K562 (cell line): ENCODE results near the gene ERMARD. TPM values are rescaled to one million over a fixed set of nuclear protein-coding genes. Genes with fewer than 3 reads are reported as not detected.

Source experiments
- ATAC-seq: fragments of 200-7000 bp; cut with Tn5 transposase; 3 replicates; pipeline ENCODE4 v1.9.1; 2020; ENCODE audit warnings: moderate library complexity
- BruUV-seq: library from RNA; stranded (reverse); fragments of 400-500 nt; replicated peaks from 2 replicates; lab custom pipeline; 2021; lab: Mats Ljungman, UMichigan
- CTCF ChIA-PET: fragments of 300-600 bp; formaldehyde crosslinking; extraction: SDS; loops from one replicate; lab custom pipeline; 2021; ENCODE audit warnings: low intra/inter-chr PET ratio; lab: Yijun Ruan, JAX
- POLR2A ChIA-PET: fragments of 300-600, 350-650 bp; sonication (Branson Sonifier 250); formaldehyde crosslinking; extraction: SDS; loops from one replicate; lab custom pipeline; 2021; ENCODE audit warnings: antibody characterized with exemption, inconsistent platforms; lab: Yijun Ruan, JAX
- DNase-seq, 4 experiments: peaks; one replicate each; pipeline versions ENCODE4 v3.0.0 to v3.0.0-alpha.2; 2011 to 2018; ENCODE audit warnings: low spot score in 3 of 4, mixed read lengths in 3 of 4; ENCODE audit errors: extremely low read depth in 1 of 4
- FAIRE-seq: peaks from 2 replicates; lab custom pipeline; 2011; peaks lifted over from hg19 to GRCh38; lab: Jason Lieb, UNC
- H2AFZ ChIP-seq: 2 replicates; pipeline ENCODE4 v1.6.0; 2011; ENCODE audit warnings: low read depth, low read length, control low read depth, inconsistent platforms
- H3K27ac ChIP-seq: fragments of 200-600 bp; 3 replicates; pipeline ENCODE4 v1.8.0; 2011; ENCODE audit warnings: low read depth, mild to moderate bottlenecking, control low read depth, inconsistent platforms, low read length, moderate library complexity, mixed read lengths; ENCODE audit errors: extremely low read depth
- H3K27me3 ChIP-seq, 2 experiments: fragments of 300-600 bp in 1 of 2; 2 replicates in 1 of 2; 3 replicates in 1 of 2; pipeline versions ENCODE4 v1.6.0 to v1.8.0; 2011; ENCODE audit warnings: inconsistent platforms in 2 of 2, low read length in 2 of 2, mild to moderate bottlenecking in 1 of 2, mixed read lengths in 1 of 2, moderate library complexity in 1 of 2; ENCODE audit not compliant: control insufficient read depth in 2 of 2, insufficient read depth in 2 of 2
- H3K36me3 ChIP-seq: fragments of 300-600 bp; 3 replicates; pipeline ENCODE4 v1.8.0; 2011; ENCODE audit warnings: mild to moderate bottlenecking, low read length, inconsistent platforms; ENCODE audit not compliant: control insufficient read depth, insufficient read depth
- H3K4me1 ChIP-seq, 2 experiments: fragments of 200-600 bp in 1 of 2; replicated peaks in 1 of 2; 2 replicates in 1 of 2; 3 replicates in 1 of 2; pipeline versions ENCODE4 v1.5.1 to v1.8.0; 2011; ENCODE audit warnings: inconsistent platforms in 2 of 2, low read length in 2 of 2, mild to moderate bottlenecking in 1 of 2, mixed read lengths in 1 of 2, moderate library complexity in 1 of 2; ENCODE audit not compliant: control insufficient read depth in 2 of 2, insufficient read depth in 2 of 2
- H3K4me2 ChIP-seq: 2 replicates; pipeline ENCODE4 v1.6.1; 2011; ENCODE audit warnings: low read length, control low read depth, inconsistent platforms, mixed read lengths; ENCODE audit not compliant: insufficient read depth
- H3K4me3 ChIP-seq: fragments of 200-600 bp; sonication (generic), shearing (Covaris generic); 2 replicates; pipeline ENCODE4 v1.5.1; 2016; ENCODE audit warnings: control low read depth, inconsistent platforms
- H3K79me2 ChIP-seq: fragments of 200-600 bp; 3 replicates; pipeline ENCODE4 v1.8.0; 2011; ENCODE audit warnings: low read length, inconsistent platforms; ENCODE audit not compliant: control insufficient read depth, insufficient read depth
- H3K9ac ChIP-seq, 2 experiments: 2 replicates each; pipeline versions ENCODE4 v1.6.0 to v1.6.1; 2011; ENCODE audit warnings: low read depth in 2 of 2, low read length in 2 of 2, control low read depth in 1 of 2, inconsistent platforms in 1 of 2, mild to moderate bottlenecking in 1 of 2, mixed read lengths in 1 of 2; ENCODE audit not compliant: insufficient read depth in 1 of 2
- H3K9me1 ChIP-seq: one replicate; pipeline ENCODE4 v1.6.0; 2011; ENCODE audit warnings: inconsistent platforms, mild to moderate bottlenecking, low read length, moderate library complexity; ENCODE audit not compliant: control insufficient read depth, insufficient read depth
- H3K9me3 ChIP-seq: replicated peaks from 2 replicates; pipeline ENCODE4 v1.5.1; 2011; ENCODE audit warnings: low read depth, low read length, inconsistent platforms; ENCODE audit not compliant: control insufficient read depth, insufficient read depth
- H4K20me1 ChIP-seq: replicated peaks from 2 replicates; pipeline ENCODE4 v1.6.1; 2011; ENCODE audit warnings: low read length, inconsistent platforms, mixed read lengths; ENCODE audit not compliant: control insufficient read depth, insufficient read depth
- CC2D1A ChIP-seq: fragments of 450-650 bp; IDR thresholded peaks from 2 replicates; pipeline ENCODE4 v1.6.1; 2017; ENCODE audit warnings: mild to moderate bottlenecking
- ELF2 ChIP-seq: fragments of 250-450 bp; sonication (Bioruptor Pico); IDR thresholded peaks from 2 replicates; pipeline ENCODE4 v1.5.0; 2021; ENCODE audit warnings: mild to moderate bottlenecking
- STAT6 ChIP-seq: sonication (generic); formaldehyde crosslinking; IDR thresholded peaks from 2 replicates; pipeline ENCODE4 v1.8.1; 2023; ENCODE audit warnings: mild to moderate bottlenecking, missing genetic modification reagents
- TSHZ1 ChIP-seq: fragments of 250-450 bp; sonication (Bioruptor Pico); IDR thresholded peaks from 2 replicates; pipeline ENCODE4 v1.4.0; 2020; ENCODE audit warnings: mild to moderate bottlenecking, moderate library complexity
- ZNF398 ChIP-seq: fragments of 250-450 bp; sonication (Bioruptor Pico); IDR thresholded peaks from 2 replicates; pipeline ENCODE4 v1.8.0; 2021; ENCODE audit warnings: moderate library complexity, mild to moderate bottlenecking, inconsistent platforms
- ZSCAN32 ChIP-seq: fragments of 450-650 bp; formaldehyde crosslinking; IDR thresholded peaks from 2 replicates; pipeline ENCODE4 v1.4.0; 2020; ENCODE audit warnings: mild to moderate bottlenecking, moderate library complexity
- WGBS: fragments of 100-300 bp; shearing (Covaris generic); methylation state at CpG from one replicate; pipeline ENCODE4 v1.1.6; 2016; ENCODE audit warnings: low coverage, mixed read lengths; ENCODE audit not compliant: insufficient coverage; ENCODE audit errors: missing lambda C conversion rate; 5-methylcytosine and 5-hydroxymethylcytosine counted together
- in situ Hi-C: fragments of 300-500 bp; cut with MboI; formaldehyde crosslinking; loops from 4 replicates; pipeline ENCODE4 v1.15.0; 2018; ENCODE audit warnings: inconsistent platforms, mixed read lengths
- intact Hi-C: fragments of 100-400 bp; cut with micrococcal nuclease; formaldehyde crosslinking; loops from 2 replicates; pipeline ENCODE4 v1.14.2; 2022
- polyA plus RNA-seq, 8 experiments: library from polyadenylated mRNA; depleted of rRNA in 4 of 8; stranded (reverse) in 5 of 8; unstranded in 3 of 8; fragments of >200 nt; fragmentation: Nextera tagmentation in 2 of 8; fragmentation: Illumina TruSeq in 1 of 8; extraction: Ambion mirVana in 2 of 8; extraction: Trizol in 1 of 8; gene quantifications; 2 replicates each; pipeline versions ENCODE4 v1.2.1 to v1.2.3, GENCODE V29; 2011 to 2014; ENCODE audit warnings: inconsistent platforms in 1 of 8, missing spikeins in 1 of 8
- total RNA-seq, 7 experiments: library from RNA; depleted of rRNA in 6 of 7; stranded (reverse); fragments of >200 nt in 6 of 7; fragmentation: Illumina TruSeq in 2 of 7; extraction: Trizol in 2 of 7; gene quantifications; 2 replicates each; pipeline versions ENCODE4 v1.2.1 to v1.2.3, GENCODE V29; 2011 to 2021; ENCODE audit warnings: low replicate concordance in 1 of 7

Gene ERMARD
- total and polyA plus RNA-seq, 9 of the 15 experiments (the other 6 are each of a cell fraction or from before 2014, with no cell fraction given) = 14.5 to 68.6 (median 27.7) TPM

GRCh38 chr6:169763881-169764280 is 12.5 kb downstream of the ERMARD start:
- H3K79me2 ChIP-seq = no peaks in the 10 kb centered on the region
- TF ChIP-seq ZNF398 (CRISPR knock-in tag) (no peak), TSHZ1 (CRISPR knock-in tag) (no peak), STAT6 (no peak), CC2D1A (no peak), ELF2 (CRISPR knock-in tag) (no peak), ZSCAN32 (CRISPR knock-in tag) (no peak)
- no peaks in the 10 kb centered on the region for H3K27me3 ChIP-seq
- no peak overlapping the region for H3K27ac ChIP-seq
- ATAC-seq (no peak), FAIRE-seq (no peak), DNase-seq (no peak)
- no peaks in the 10 kb centered on the region for H3K4me1 ChIP-seq
- ChIA-PET POLR2A (interaction anchor here (1.0 to 1.4 kb wide), 3 partner anchors 10 to 12 kb away, joined by 3 to 4 read pairs (median 4); no protein-coding TSS in a partner anchor), CTCF (no interaction called here)
- BruUV-seq = no TSS peak
- H3K4me3 ChIP-seq = no peak overlapping the region
- intact Hi-C loops (no loop called here), in situ Hi-C loops (no loop called here)
- 81% methylated on average over 10 of the region's 10 CpGs for WGBS
- no peak overlapping the region for H2AFZ ChIP-seq
- H3K4me2 ChIP-seq = no peak overlapping the region
- H3K9ac ChIP-seq = no peak overlapping the region
- no peaks in the 10 kb centered on the region for H3K9me3 ChIP-seq
- H3K36me3 ChIP-seq = peaks cover 70% of the 10 kb centered on the region
- H3K9me1 ChIP-seq = no peaks in the 10 kb centered on the region
- H4K20me1 ChIP-seq = no peaks in the 10 kb centered on the region
